Right ventricle myocardium superior (tissue), 1 donor: ENCODE measurements around the gene GIMAP1. TPM values are rescaled to one million over a fixed set of nuclear protein-coding genes. Genes with fewer than 3 reads are reported as not detected.
"Not testable (repeated sequence)": the region's sequence is repeated elsewhere in the genome, so short reads cannot be mapped to it uniquely, and the experiment has no call there.

Experiments
- ATAC-seq: fragments of 200-7000 bp; cut with Tn5 transposase; one replicate; pipeline ENCODE4 v1.9.1; 2020; ENCODE audit warnings: mild to moderate bottlenecking; ENCODE audit not compliant: poor library complexity
- DNase-seq: peaks from one replicate; pipeline ENCODE4 v3.0.0-alpha.2; 2020
- intact Hi-C: fragments of 100-400 bp; cut with DNase I; formaldehyde crosslinking; loops from one replicate; pipeline ENCODE4 v1.11.2; 2022
- long read RNA-seq: library from polyadenylated mRNA; unstranded; transcript quantifications from one replicate; pipeline ENCODE4 v2.0.0, GENCODE V29; 2021
- total RNA-seq: library from RNA; stranded (reverse); fragmentation: NEBNext Ultra II Directional; extraction: Animal tissue kit (Norgen Biotek cat#: 25700); gene quantifications from one replicate; pipeline ENCODE4 v1.2.1, GENCODE V29; 2021
- donor health status: DM: no; HTN: yes; CAD: no; lungs with severe emphysema.

The GIMAP1 gene
- 5.6 TPM for total RNA-seq
- long read RNA-seq, full-length matches to known transcripts: 16 of 21 reads
- long read RNA-seq, partial matches to known transcripts: 4 of 21 reads
- long read RNA-seq, other reads (novel, unspliced or antisense): 1 of 21 reads

DNA sequence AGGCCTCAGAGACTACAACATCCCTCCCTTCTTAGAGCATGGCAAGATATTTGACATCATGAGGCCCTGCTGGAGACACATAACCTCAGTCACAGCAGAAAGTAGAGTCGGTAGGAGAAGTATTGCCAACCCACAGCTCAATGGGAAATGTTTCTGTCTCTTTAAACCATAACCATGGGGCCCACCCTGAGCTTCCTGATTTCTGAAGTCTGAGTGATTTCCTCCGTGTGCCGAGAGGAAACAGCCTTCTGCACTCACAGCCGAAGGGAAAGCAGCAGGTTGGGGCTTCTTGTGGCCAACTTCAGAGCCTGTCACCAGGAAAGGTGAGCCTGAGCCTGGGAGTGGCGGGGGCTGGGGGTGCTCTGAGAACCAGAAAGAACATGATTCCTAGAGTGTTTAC, at the start of gene GIMAP1:
Gene GIMAP1, plus strand, starts transcription at position 246 of the 400 bp plus-strand sequence. CDS start 2,435 bp downstream, outside the sequence.
- DNase-seq: peak; percentile 54
- ATAC-seq: peak; percentile 76
- intact Hi-C loops: no loop called here

DNA sequence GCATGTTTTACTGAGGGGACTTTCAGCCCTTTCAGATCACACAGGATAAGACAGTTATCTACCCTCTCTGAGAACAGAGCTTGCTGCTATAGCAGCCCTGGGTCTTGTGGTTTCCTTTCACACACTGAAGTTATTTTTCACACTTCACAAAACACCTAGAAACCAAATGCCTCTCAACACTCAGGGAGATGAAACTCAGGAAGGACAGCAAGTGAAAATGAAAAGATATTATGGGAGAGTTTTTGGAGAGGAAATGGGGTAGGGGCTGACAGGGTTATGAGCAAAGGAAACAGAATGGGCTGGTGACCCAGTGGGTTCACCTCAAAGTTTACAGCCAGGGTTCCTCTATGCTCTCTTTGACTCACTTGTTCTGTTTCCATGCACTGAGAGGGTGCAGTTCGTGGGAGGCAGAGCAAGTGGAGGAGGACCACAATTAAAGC, 47.9 kb upstream of the GIMAP1 start:
- DNase-seq (no peak), ATAC-seq (no peak)
- intact Hi-C loops: no loop called here

DNA sequence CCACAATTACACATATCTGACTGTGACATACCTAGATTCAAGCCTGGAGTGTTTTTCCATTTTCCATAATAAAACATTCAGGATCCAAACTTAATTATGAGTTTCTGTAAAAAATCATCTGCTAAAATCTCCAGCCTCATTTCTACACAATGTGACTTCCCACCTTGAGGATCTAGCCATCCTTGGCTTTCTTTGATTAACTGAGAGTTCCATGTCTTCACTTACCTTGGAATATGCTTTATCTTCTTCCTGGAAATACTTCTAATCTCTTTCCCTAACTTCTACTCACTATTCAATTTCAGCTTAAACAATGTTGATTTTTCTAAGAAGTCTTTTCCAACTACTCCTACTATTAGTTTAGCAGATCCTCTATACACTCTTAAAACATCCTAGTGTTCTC, 47.4 kb upstream of the GIMAP1 start:
- no peak for ATAC-seq
- DNase-seq: no peak
- intact Hi-C loops: no loop called here

DNA sequence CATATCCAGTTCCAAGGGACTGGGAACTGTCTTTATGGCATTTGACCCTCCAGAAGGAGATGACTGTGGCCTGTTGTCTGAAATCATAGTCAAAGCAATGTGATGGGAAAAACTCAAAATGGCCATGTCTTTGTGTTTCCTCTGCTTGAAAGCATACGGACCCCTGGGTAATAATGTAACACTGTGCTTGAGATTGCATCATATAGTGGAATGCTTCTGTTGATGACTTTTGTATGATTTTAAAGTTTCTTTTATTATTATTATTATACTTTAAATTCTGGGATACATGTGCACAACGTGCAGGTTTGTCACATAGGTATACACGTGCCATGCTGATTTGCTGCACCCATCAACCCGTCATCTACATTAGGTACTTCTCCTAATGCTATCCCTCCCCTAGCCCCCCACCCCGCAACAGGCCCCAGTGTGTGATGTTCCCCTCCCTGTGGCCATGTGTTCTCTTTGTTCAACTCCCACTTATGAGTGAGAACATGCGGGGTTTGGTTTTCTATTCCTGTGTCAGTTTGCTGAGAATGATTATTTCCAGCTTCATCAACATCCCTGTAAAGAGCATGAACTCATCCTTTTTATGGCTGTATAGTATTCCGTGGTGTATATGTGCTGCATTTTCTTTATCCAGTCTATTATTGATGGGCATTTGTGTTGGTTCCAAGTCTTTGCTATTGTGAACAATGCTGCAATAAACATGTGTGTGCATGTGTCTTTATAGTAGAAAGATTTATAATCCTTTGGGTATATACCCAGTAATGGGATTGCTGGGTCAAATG, 44.4 kb upstream of the GIMAP1 start:
- intact Hi-C loops, DNase-seq, ATAC-seq: not testable (repeated sequence)

DNA sequence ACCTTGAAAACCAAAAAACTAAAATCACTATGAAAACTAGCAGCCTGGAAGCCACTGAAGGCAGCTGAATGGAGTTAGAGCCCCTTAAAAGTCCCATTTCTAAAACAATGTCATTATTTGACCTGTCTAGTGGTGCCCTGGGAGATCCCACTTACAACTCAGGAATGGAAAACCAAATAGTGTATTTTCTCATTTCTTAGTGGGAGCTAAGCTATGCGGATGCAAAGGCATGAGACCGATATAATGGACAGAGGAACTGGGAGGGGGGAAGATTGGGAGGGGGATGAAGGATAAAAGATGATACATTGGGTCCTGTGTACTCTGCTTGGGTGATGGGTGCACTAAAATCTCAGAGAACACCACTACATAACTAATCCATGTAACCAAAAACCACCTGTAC, 40.7 kb upstream of the GIMAP1 start:
- intact Hi-C loops: no loop called here
- DNase-seq: no peak
- ATAC-seq: no peak

DNA sequence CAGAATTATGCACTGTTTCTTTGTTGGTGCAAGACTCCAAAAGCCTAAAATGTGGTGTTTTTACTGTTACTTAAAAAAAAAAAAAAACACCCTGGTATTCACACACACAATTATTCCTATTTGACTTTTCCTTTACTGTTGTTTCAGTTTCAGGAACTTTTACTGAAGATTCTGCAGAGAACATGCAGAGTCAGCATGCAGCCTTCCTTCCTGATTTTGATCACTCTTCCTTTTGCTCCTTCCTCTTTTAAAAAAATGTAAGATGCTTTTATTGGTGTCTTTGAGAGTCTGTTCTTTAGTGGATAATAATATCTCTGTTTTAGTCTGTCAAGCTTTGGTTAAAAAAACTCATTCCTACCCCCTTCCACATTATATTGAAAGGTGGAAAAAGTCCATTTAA, 40.1 kb upstream of the GIMAP1 start:
- intact Hi-C loops, DNase-seq: not testable (repeated sequence)
- peak; percentile 63 for ATAC-seq

DNA sequence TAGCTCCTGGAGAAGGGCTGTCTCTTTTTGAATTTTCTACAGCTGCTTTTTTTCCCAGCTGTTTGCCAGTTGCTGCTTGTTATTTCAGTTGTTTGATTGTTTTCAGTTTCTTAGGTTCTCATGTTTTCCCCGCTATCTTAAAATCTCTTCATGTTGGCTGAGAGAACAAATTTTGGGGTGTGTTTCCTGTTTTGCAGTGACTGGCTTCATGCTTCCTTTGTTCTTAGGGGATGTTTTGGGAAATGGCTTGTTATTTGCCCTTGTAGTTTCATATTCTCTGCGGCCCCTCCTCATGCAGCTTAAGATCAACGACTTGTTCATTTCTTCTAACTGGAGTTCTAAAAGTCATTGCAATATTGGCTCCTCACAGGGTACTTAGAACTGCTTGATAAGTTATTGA, 39.6 kb upstream of the GIMAP1 start:
- DNase-seq, intact Hi-C loops: not testable (repeated sequence)
- ATAC-seq: peak; percentile 77

DNA sequence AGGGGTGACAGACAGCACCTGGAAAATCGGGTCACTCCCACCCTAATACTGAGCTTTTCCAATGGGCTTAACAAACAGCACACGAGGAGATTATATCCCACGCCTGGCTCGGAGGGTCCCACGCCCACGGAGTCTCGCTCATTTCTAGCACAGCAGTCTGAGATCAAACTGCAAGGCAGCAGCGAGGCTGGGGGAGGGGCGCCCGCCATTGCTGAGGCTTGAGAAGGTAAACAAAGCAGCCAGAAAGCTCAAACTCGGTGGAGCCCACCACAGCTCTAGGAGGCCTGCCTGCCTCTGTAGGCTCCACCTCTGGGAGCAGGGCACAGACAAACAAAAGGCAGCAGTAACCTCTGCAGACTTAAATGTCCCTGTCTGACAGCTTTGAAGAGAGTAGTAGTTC, 37.8 kb upstream of the GIMAP1 start:
- DNase-seq, ATAC-seq, intact Hi-C loops: not testable (repeated sequence)

DNA sequence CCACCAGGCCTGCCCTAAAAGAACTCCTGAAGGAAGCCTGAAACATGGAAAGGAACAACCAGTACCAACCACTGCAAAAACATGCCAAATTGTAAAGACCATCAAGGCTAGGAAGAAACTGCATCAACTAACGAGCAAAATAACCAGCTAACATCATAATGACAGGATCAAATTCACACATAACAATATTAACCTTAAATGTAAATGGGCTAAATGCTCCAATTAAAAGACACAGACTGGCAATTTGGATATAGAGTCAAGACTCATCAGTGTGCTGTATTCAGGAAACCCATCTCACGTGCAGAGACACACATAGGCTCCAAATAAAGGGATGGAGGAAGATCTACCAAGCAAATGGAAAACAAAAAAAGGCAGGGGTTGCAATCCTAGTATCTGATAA, 36.0 kb upstream of the GIMAP1 start:
- intact Hi-C loops, ATAC-seq, DNase-seq: not testable (repeated sequence)

DNA sequence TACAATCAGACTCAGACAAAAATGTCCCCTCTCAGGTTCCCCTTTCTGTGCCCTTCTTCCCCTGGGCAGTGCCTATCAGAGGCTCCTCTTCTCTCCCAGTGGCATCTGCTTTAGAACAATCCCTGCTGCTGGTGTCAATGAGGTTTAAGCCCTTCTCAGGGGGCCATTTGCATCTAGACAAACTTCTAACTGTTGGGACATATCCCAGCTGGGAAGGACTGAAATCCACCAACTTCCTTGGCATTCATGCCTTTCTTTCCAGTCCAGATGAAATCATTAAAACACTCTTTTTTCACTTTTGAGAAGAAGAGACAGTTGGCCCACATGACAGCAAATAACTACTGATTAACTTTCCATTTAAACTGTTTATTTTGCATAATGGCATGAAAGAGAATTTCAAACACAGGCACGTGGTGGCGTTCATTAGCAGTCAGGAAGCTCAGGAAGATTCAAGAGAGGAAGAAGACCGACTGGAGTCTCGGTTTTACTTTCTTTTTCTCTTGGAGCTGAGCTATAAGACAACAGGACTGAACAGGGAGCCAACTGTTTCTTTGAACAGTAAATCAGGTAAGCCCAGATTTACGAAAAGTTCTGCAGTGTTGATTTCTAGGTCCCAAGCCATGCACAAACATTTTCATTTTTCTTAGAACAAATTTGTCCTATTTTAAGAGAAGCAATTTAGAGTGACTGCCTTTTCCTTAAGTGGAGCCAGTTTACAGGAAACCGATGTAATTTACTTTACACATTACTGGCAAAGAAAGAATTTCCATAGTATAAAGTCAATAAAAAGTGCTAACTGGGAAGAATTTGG, 31.0 kb upstream of the GIMAP1 start, which contains the start of gene GIMAP2:
Gene GIMAP2, plus strand, starts transcription at position 488 of the 811 bp plus-strand sequence. CDS start 1,354 bp downstream, outside the sequence.
- peak; percentile 89 for ATAC-seq
- intact Hi-C loops: loop anchor here (2.0 kb wide), 1 partner anchor 29 kb away; no protein-coding TSS in a partner anchor
- DNase-seq: no peak

DNA sequence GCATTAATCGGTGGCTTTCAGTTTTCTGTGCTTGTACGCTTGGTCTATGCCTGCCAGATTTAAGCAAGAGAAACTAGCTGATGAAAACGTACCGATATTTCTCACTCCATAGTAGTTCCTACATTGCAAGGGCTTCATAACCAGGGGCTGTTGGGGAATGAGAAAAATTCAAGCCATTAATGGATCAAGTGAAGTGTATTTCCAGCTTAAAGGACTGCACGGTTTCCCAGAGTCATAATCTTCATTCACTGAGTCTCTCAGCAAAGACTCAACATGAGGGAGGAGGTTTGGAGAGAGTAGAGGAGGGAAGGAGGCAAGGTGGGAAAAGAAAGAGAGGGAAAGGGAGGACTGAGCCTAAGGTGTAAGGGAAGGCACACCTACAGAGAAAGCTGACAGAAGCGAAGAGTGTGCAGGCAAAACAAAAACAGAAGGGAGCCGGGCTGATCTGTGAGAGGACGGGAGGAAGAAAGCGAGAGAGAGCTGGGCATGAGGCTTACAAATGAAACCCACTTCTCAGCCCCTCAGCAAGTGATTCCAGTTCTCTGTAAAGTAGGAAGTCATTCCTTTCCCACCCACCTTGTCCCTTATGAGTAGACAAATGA, 30.3 kb upstream of the GIMAP1 start:
- ATAC-seq (peak; percentile 63), DNase-seq (no peak)
- intact Hi-C loops: no loop called here

DNA sequence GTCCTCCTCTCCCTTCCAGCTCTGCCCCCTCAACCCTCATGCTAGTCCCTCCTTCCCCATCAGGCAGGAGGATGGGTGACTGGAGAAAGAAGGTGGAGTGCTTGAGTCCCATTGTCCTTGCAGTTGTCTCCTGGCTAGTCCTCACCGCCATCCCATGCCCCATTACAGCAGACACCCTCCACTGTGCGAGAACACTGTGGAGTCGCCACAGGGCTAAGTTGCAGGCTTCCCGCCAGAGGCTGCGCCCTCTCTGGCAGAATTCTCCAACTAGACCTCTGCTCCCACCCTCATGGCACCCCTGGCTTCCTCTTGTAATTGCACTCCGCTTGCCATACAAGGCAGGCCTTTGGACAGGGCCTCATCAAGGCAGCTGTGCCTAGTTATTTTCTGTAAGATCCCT, 27.8 kb upstream of the GIMAP1 start:
- DNase-seq (no peak), ATAC-seq (no peak)
- intact Hi-C loops: no loop called here

DNA sequence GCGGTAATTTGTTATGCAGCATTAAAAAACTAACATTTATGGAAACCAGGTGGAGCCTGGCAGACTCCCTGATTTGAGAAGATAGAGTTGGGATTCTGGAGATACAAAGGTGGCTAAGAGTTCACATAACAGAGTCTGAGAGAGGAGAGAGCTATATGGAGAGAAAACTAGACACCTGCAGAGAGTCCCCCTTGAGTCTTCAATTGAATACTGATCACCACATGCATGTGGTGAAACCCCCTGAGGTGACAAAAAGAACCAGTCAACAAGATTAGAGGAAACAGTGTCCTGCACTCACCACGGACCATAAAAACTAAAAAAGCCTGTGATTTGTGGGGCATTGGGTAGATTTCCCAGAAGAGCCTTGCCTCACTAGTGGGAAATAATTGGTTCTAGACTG, 20.8 kb upstream of the GIMAP1 start:
- intact Hi-C loops: no loop called here
- DNase-seq: no peak

DNA sequence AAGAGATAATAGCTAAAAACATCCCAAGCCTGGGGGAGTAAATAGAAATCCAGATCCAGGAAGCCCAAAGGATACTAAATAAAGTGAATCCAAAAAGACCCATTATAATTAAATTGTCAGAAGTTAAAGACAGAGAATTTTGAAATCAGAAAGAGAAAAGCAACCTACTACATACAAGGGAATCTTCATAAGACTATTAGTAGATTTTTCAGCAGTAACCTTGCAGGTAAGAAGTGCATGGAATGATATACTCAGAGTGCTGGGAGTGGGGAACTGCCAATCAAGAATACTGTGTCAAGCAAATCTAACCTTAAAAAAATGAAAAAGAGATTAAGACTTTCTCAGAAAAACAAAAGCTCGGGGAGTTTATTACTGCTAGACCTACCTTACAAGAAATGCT, 13.2 kb upstream of the GIMAP1 start:
- DNase-seq: no peak
- no peak for ATAC-seq
- intact Hi-C loops: no loop called here

More for the DNA sequence above, 20.8 kb upstream of the GIMAP1 start:
- ATAC-seq: no peak

DNA sequence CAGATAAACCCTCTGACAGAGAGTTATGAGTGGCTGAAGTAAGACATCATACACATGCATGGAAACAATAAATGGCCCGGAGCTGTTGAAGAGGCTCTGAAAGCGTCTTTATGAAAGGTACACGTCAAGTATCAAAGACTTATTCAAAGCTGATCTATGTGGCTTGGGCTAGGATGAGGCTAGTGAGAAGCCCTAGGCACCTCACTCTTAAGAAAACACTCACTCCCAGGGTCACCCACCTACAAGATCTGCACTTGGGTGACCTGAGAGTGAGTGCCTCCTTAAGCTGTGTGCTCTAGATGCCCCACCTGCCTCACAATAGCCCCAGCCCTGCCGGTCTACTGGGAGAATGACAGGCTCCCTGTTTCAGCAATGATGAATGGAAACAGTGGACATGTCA, 1.1 kb upstream of the GIMAP1 start:
- no peak for DNase-seq
- no peak for ATAC-seq
- intact Hi-C loops: loop anchor here (2.0 kb wide), 1 partner anchor 30 kb away; the partner anchor contains the start of gene GIMAP2

DNA sequence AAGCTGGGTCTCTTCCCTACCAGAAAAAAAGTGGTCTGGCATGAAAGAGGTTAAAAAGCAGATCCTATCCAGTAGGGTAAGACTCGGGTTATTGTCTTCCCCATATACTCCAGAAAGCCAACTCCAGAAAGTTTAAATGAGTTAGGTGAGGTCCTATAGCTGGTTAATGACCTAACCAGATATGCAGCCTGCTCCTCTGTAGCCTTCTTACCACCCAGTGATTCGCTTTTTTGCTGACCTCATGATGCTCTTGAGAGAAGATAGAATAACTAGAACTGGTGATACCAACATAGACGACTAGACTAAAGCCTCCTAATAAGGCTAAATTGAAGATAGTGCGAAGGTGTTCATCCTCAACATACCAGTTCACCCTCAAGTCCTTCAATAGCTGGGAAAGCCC, 675 bp upstream of the GIMAP1 start:
- intact Hi-C loops: loop anchor here (2.0 kb wide), 1 partner anchor 31 kb away; the partner anchor contains the start of gene GIMAP2
- DNase-seq: no peak
- no peak for ATAC-seq

DNA sequence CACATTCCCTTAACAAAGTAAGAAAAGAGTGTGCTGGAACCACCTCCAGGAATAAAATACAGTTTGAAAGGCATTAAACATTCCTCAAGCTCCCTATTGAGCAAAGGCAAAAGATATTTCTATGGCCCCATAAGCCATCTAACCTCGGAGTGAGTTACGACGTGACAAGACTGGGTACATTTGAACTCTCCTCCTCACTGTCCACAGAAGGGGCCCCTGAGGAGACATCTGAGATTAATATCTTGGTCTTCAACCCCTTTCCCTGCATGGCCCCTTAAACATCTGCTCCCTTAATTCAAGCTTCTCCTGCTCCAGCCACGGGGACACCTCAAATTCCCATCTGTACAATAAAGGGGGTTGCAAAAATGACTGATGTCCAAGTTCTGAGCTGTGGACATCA, 526 bp downstream of the GIMAP1 start:
- no peak for ATAC-seq
- intact Hi-C loops: no loop called here
- no peak for DNase-seq

DNA sequence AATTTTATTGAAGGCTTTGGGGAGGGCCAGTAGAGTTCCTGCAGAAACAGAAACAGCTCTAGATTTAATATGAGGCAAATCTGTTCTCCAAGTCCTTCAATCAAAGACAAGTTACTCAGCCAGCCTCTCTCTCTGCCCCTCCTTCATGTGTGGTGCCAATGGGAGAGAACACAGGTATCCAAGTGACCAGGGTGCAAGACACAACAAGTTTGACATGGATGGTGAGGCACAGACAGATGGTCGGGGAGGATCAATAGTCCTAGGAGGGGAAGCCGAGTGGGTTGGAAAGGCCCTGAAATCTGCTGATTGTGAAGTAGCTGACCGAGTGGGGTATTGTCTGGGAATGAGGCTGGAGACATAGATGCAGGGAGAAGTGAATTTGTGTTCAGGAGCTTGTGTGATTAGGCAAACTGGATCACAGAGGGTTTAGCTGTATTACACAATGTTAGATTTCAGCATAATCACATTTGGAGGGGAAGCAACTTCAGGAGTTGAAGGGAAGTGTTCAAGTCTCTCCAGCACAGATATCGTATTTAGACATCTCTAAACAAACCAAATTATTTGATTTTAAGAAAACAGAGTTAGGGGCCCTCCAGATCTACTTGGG, 1.5 kb downstream of the GIMAP1 start:
- no peak for DNase-seq
- intact Hi-C loops: no loop called here
- peak; percentile 14 for ATAC-seq
